Measurements from ENCODE around the gene SMIM3.

SMIM3 gene

DNA sequence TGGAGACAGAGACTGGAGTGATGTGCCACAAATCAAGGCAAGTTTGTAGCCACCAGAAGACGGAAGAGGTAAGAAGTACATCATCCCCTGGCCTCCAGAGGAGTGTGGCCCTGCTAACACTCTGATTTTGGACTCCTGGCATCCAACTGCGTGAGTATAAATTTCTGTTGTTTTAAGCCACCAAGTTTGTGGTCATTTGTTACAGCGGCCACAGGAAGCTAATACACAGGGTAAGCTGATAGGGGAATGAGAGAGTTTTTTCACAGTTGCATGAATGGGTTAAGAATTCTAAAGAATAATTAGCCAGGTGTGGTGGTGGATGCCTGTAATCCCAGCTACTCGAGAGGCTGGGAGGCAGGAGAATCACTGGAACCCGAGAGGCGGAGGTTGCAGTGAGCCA is 25.8 kb downstream of the SMIM3 start:
- no peak overlapping the region for H2BK15ac ChIP-seq (ENCODE audit: low read length)
- no peak overlapping the region for H3K27ac ChIP-seq (replicated peaks; ENCODE audit: low read length)
- no peak overlapping the region for H2AK5ac ChIP-seq (ENCODE audit: low read depth, low read length)
- H3K27me3 ChIP-seq (ENCODE audit: control insufficient read depth in 3 of 3, insufficient read depth in 3 of 3, low read depth in 1 of 3, low read length in 3 of 3): no peaks in the 10 kb centered on the region
- H3K18ac ChIP-seq (ENCODE audit: low read length): no peak overlapping the region
- no peaks in the 10 kb centered on the region for H3K36me3 ChIP-seq (replicated peaks in 1 of 2; ENCODE audit: control insufficient read depth in 2 of 2, insufficient read depth in 2 of 2, low read length in 2 of 2)
- no peak overlapping the region for H4K91ac ChIP-seq (ENCODE audit: low read depth, low read length, poor library complexity)
- no peak overlapping the region for H2BK120ac ChIP-seq (ENCODE audit: low read depth, low read length)
- no peak overlapping the region for H3K14ac ChIP-seq (ENCODE audit: low read length)
- no CpG with 5 or more reads among the region's 6 CpGs for WGBS, 2 donors (ENCODE audit: extremely low coverage in 2 of 2, insufficient read length in 2 of 2, insufficient replicate concordance in 1 of 2)
- H3K4me2 ChIP-seq (ENCODE audit: insufficient read depth, low read length, poor library complexity, severe bottlenecking): no peak overlapping the region
- no peak overlapping the region for H4K8ac ChIP-seq (ENCODE audit: low read depth, low read length)
- H2BK12ac ChIP-seq (ENCODE audit: low read length): no peak overlapping the region
- DNase-seq (ENCODE audit: low spot score): no peak
- H3K9ac ChIP-seq (ENCODE audit: low read depth, low read length, poor library complexity): no peak overlapping the region
- H3K23ac ChIP-seq (ENCODE audit: low read depth, low read length, poor library complexity): no peak overlapping the region
- H3K4me1 ChIP-seq (ENCODE audit: control insufficient read depth in 2 of 2, insufficient read depth in 1 of 2, low read depth in 1 of 2, low read length in 2 of 2): no peaks in the 10 kb centered on the region
- H3K9me3 ChIP-seq (replicated peaks in 1 of 2; ENCODE audit: control insufficient read depth in 2 of 2, insufficient read depth in 1 of 2, low read depth in 1 of 2, low read length in 2 of 2): peaks cover 0 to 2% of the 10 kb centered on the region in 2 donors
- H3K79me1 ChIP-seq (ENCODE audit: low read depth, low read length): no peaks in the 10 kb centered on the region
- H2AFZ ChIP-seq (ENCODE audit: low read length): no peak overlapping the region
- H2BK5ac ChIP-seq (ENCODE audit: low read length): no peak overlapping the region
- H3K4ac ChIP-seq (ENCODE audit: low read length): no peak overlapping the region
- no peak overlapping the region for H3K4me3 ChIP-seq (ENCODE audit: low read length in 2 of 2)

DNA sequence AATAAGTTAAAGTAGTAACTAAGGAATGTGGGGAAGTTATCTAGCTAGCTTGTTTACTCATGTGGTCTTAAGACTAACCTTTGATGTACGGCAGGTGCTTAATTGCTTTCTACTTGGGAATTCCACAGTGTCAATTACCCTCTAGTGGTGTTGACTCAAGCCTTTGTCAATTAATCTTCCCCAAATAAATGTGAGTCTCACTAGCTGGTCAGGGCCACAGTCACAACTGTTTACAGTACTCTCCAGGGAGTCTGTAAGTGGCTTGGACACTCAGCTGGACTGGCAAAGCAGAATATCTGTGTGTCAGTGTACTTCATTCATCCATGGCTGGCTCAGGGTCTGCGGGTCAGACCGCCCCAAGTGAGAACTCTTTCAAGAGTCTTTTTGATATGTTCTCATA is 30.8 kb downstream of the SMIM3 start:
- Histone ChIP-seq H3K4me2 (ENCODE audit: insufficient read depth, low read length, poor library complexity, severe bottlenecking) (no peak overlapping the region), H3K27me3 (ENCODE audit: control insufficient read depth in 3 of 3, insufficient read depth in 3 of 3, low read depth in 1 of 3, low read length in 3 of 3) (no peaks in the 10 kb centered on the region), H4K91ac (ENCODE audit: low read depth, low read length, poor library complexity) (no peak overlapping the region), H3K79me1 (ENCODE audit: low read depth, low read length) (no peaks in the 10 kb centered on the region), H2BK120ac (ENCODE audit: low read depth, low read length) (no peak overlapping the region), H3K9me3 (replicated peaks in 1 of 2; ENCODE audit: control insufficient read depth in 2 of 2, insufficient read depth in 1 of 2, low read depth in 1 of 2, low read length in 2 of 2) (peaks cover 0 to under 1% of the 10 kb centered on the region in 2 donors), H3K14ac (ENCODE audit: low read length) (no peak overlapping the region), H3K27ac (replicated peaks; ENCODE audit: low read length) (no peak overlapping the region), H2AK5ac (ENCODE audit: low read depth, low read length) (no peak overlapping the region), H2BK5ac (ENCODE audit: low read length) (no peak overlapping the region), H2BK15ac (ENCODE audit: low read length) (no peak overlapping the region), H3K4me3 (ENCODE audit: low read length in 2 of 2) (no peak overlapping the region), H3K4me1 (ENCODE audit: control insufficient read depth in 2 of 2, insufficient read depth in 1 of 2, low read depth in 1 of 2, low read length in 2 of 2) (no peaks in the 10 kb centered on the region), H3K36me3 (replicated peaks in 1 of 2; ENCODE audit: control insufficient read depth in 2 of 2, insufficient read depth in 2 of 2, low read length in 2 of 2) (no peaks in the 10 kb centered on the region), H4K8ac (ENCODE audit: low read depth, low read length) (no peak overlapping the region), H3K18ac (ENCODE audit: low read length) (no peak overlapping the region), H3K23ac (ENCODE audit: low read depth, low read length, poor library complexity) (no peak overlapping the region), H2AFZ (ENCODE audit: low read length) (no peak overlapping the region), H3K4ac (ENCODE audit: low read length) (no peak overlapping the region), H3K9ac (ENCODE audit: low read depth, low read length, poor library complexity) (no peak overlapping the region), H2BK12ac (ENCODE audit: low read length) (no peak overlapping the region)
- WGBS, 2 donors (ENCODE audit: extremely low coverage in 2 of 2, insufficient read length in 2 of 2, insufficient replicate concordance in 1 of 2): no CpG with 5 or more reads among the region's 3 CpGs
- no peak for DNase-seq (ENCODE audit: low spot score)

DNA sequence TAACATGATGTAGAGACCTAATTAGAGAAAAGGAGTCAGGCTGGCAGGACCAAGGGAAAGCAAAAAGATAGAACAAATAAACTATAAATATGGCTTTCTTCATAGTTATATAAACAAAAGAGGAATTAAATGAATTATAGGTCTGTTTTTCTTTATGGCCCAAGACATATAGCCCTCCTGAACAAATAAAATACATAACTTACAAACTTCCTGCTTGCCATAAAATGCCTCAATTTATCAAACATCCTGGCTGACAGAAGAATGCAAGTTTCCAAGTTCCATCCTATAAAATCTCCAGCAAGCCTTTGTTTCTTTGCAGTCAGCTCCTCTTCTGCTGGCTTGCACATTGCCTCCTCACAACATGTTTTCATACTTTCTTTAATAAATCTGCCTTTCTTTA is 36.5 kb downstream of the SMIM3 start:
- Histone ChIP-seq H3K4ac (ENCODE audit: low read length) (no peak overlapping the region), H2AK5ac (ENCODE audit: low read depth, low read length) (no peak overlapping the region), H3K36me3 (replicated peaks in 1 of 2; ENCODE audit: control insufficient read depth in 2 of 2, insufficient read depth in 2 of 2, low read length in 2 of 2) (no peaks in the 10 kb centered on the region), H3K4me3 (ENCODE audit: low read length in 2 of 2) (no peak overlapping the region), H3K18ac (ENCODE audit: low read length) (no peak overlapping the region), H3K9ac (ENCODE audit: low read depth, low read length, poor library complexity) (no peak overlapping the region), H4K8ac (ENCODE audit: low read depth, low read length) (no peak overlapping the region), H3K4me2 (ENCODE audit: insufficient read depth, low read length, poor library complexity, severe bottlenecking) (no peak overlapping the region), H3K79me1 (ENCODE audit: low read depth, low read length) (no peaks in the 10 kb centered on the region), H3K9me3 (replicated peaks in 1 of 2; ENCODE audit: control insufficient read depth in 2 of 2, insufficient read depth in 1 of 2, low read depth in 1 of 2, low read length in 2 of 2) (no peaks in the 10 kb centered on the region), H2BK12ac (ENCODE audit: low read length) (no peak overlapping the region), H2BK120ac (ENCODE audit: low read depth, low read length) (no peak overlapping the region), H3K23ac (ENCODE audit: low read depth, low read length, poor library complexity) (no peak overlapping the region), H3K27ac (replicated peaks; ENCODE audit: low read length) (no peak overlapping the region), H3K4me1 (ENCODE audit: control insufficient read depth in 2 of 2, insufficient read depth in 1 of 2, low read depth in 1 of 2, low read length in 2 of 2) (no peaks in the 10 kb centered on the region), H3K14ac (ENCODE audit: low read length) (no peak overlapping the region), H2BK15ac (ENCODE audit: low read length) (no peak overlapping the region), H4K91ac (ENCODE audit: low read depth, low read length, poor library complexity) (no peak overlapping the region), H2BK5ac (ENCODE audit: low read length) (no peak overlapping the region), H3K27me3 (ENCODE audit: control insufficient read depth in 3 of 3, insufficient read depth in 3 of 3, low read depth in 1 of 3, low read length in 3 of 3) (peaks cover 0 to 7% (median 0%) of the 10 kb centered on the region in 3 experiments), H2AFZ (ENCODE audit: low read length) (no peak overlapping the region)
- DNase-seq (ENCODE audit: low spot score): no peak

DNA sequence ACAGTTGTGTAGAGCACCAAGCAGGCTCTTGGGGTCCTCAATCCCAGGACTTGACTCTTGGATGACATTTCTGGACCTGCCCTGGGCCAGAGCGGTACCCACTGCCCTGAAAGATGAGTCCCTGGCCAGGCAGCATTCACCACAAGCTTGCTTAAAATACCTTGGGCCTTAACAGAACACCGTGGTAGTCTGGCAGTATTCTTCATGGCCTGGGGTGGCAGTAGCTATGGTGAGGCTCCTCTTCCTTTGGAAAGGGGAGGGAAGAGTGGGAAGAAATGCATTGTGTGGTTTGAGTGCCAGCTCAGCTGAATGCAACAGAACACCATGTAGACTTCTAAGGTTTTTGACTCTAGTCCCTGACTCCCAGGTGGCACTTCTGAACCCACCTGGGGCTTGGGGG is 38.4 kb downstream of the SMIM3 start:
- Histone ChIP-seq H3K14ac (ENCODE audit: low read length) (no peak overlapping the region), H2BK5ac (ENCODE audit: low read length) (no peak overlapping the region), H4K8ac (ENCODE audit: low read depth, low read length) (no peak overlapping the region), H3K27me3 (ENCODE audit: control insufficient read depth in 3 of 3, insufficient read depth in 3 of 3, low read depth in 1 of 3, low read length in 3 of 3) (peaks cover 0 to 7% (median 0%) of the 10 kb centered on the region in 3 experiments), H3K4me2 (ENCODE audit: insufficient read depth, low read length, poor library complexity, severe bottlenecking) (no peak overlapping the region), H2BK120ac (ENCODE audit: low read depth, low read length) (no peak overlapping the region), H3K4me3 (ENCODE audit: low read length in 2 of 2) (no peak overlapping the region), H2BK12ac (ENCODE audit: low read length) (no peak overlapping the region), H2AFZ (ENCODE audit: low read length) (no peak overlapping the region), H3K79me1 (ENCODE audit: low read depth, low read length) (no peaks in the 10 kb centered on the region), H3K9ac (ENCODE audit: low read depth, low read length, poor library complexity) (no peak overlapping the region), H3K27ac (replicated peaks; ENCODE audit: low read length) (no peak overlapping the region), H2AK5ac (ENCODE audit: low read depth, low read length) (no peak overlapping the region), H3K36me3 (replicated peaks in 1 of 2; ENCODE audit: control insufficient read depth in 2 of 2, insufficient read depth in 2 of 2, low read length in 2 of 2) (no peaks in the 10 kb centered on the region), H3K9me3 (replicated peaks in 1 of 2; ENCODE audit: control insufficient read depth in 2 of 2, insufficient read depth in 1 of 2, low read depth in 1 of 2, low read length in 2 of 2) (no peaks in the 10 kb centered on the region), H3K18ac (ENCODE audit: low read length) (no peak overlapping the region), H3K4ac (ENCODE audit: low read length) (no peak overlapping the region), H2BK15ac (ENCODE audit: low read length) (no peak overlapping the region), H3K4me1 (ENCODE audit: control insufficient read depth in 2 of 2, insufficient read depth in 1 of 2, low read depth in 1 of 2, low read length in 2 of 2) (no peaks in the 10 kb centered on the region), H3K23ac (ENCODE audit: low read depth, low read length, poor library complexity) (no peak overlapping the region), H4K91ac (ENCODE audit: low read depth, low read length, poor library complexity) (no peak overlapping the region)
- WGBS, 2 donors (ENCODE audit: extremely low coverage in 2 of 2, insufficient read length in 2 of 2, insufficient replicate concordance in 1 of 2): no CpG with 5 or more reads among the region's 2 CpGs
- DNase-seq (ENCODE audit: low spot score): no peak

All from neuronal stem cell (in vitro differentiated cells).